ENCODE results near the gene PAX8.

Gene PAX8

GRCh38 chr2:113179446-113180045 is 99.2 kb downstream of the PAX8 start:
- no peak for DNase-seq (ENCODE audit: low read depth in 1 of 2, low spot score in 1 of 2)
- H3K27ac ChIP-seq (replicated peaks): no peak overlapping the region
- H3K4me3 ChIP-seq (replicated peaks; ENCODE audit: insufficient read depth, low read length): no peak overlapping the region
- no peaks in the 10 kb centered on the region for H3K27me3 ChIP-seq (ENCODE audit: insufficient read depth, poor library complexity, severe bottlenecking)
- TF ChIP-seq, protein P1, sequence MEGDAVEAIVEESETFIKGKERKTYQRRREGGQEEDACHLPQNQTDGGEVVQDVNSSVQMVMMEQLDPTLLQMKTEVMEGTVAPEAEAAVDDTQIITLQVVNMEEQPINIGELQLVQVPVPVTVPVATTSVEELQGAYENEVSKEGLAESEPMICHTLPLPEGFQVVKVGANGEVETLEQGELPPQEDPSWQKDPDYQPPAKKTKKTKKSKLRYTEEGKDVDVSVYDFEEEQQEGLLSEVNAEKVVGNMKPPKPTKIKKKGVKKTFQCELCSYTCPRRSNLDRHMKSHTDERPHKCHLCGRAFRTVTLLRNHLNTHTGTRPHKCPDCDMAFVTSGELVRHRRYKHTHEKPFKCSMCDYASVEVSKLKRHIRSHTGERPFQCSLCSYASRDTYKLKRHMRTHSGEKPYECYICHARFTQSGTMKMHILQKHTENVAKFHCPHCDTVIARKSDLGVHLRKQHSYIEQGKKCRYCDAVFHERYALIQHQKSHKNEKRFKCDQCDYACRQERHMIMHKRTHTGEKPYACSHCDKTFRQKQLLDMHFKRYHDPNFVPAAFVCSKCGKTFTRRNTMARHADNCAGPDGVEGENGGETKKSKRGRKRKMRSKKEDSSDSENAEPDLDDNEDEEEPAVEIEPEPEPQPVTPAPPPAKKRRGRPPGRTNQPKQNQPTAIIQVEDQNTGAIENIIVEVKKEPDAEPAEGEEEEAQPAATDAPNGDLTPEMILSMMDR (IDR thresholded peaks at IDR 0.05; ENCODE audit: insufficient read depth, low read length): no peak

GRCh38 chr2:113178891-113179290 is 99.8 kb downstream of the PAX8 start:
- TF ChIP-seq GABPA (IDR thresholded peaks at IDR 0.05; ENCODE audit: low read depth) (no peak), SPI1 (IDR thresholded peaks at IDR 0.05; ENCODE audit: borderline replicate concordance, low read depth) (no peak), REST (IDR thresholded peaks at IDR 0.05; ENCODE audit: insufficient replicate concordance, low read depth) (no peak), POLR2AphosphoS5 (IDR thresholded peaks at IDR 0.05; ENCODE audit: low read depth) (no peak)
- TF ChIP-seq, protein P1 (IDR thresholded peaks at IDR 0.05; ENCODE audit: insufficient read depth, low read length): no peak
- Histone ChIP-seq H3K27me3 (ENCODE audit: insufficient read depth, poor library complexity, severe bottlenecking) (no peaks in the 10 kb centered on the region), H3K4me3 (replicated peaks; ENCODE audit: insufficient read depth, low read length) (no peak overlapping the region), H3K27ac (replicated peaks) (no peak overlapping the region)
- DNase-seq (ENCODE audit: low read depth in 1 of 2, low spot score in 1 of 2): no peak

DNA sequence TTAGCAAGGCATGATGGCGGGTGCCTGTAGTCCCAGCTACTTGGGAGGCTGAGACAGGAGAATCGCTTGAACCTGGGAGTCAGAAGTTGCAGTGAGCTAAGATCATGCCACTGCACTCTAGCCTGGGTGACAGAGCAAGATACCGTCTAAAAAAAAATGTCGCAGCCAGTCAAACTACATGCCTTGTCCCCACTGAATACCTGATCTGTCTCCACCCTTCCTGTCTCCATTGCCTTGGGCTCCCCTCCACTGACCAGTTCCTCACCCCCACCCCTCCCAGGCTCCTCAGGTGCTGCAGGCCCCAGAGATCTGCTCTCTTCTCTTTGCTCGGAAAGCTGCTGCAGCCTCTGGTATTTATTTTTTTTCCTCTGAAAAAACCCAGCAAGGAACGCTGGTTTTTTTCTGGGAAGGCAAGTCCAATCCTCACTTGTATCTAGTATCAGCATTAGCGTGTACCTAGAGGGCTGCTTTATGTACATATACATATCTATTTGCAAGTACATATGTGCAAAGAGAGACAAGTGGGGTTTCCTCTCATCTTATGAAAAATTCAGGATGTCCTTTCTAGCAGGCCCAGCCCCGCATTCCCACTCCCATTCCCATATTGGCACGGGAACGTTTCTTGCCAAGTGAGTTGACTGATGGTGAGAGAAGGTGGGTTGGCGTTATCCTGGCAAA is 100.5 kb downstream of the PAX8 start:
- Histone ChIP-seq H3K27ac (replicated peaks) (no peak overlapping the region), H3K4me3 (replicated peaks; ENCODE audit: insufficient read depth, low read length) (no peak overlapping the region), H3K27me3 (ENCODE audit: insufficient read depth, poor library complexity, severe bottlenecking) (no peaks in the 10 kb centered on the region)
- DNase-seq (ENCODE audit: low read depth in 1 of 2, low spot score in 1 of 2): no peak
- TF ChIP-seq SPI1 (IDR thresholded peaks at IDR 0.05; ENCODE audit: borderline replicate concordance, low read depth): no peak
- no peak for TF ChIP-seq REST (IDR thresholded peaks at IDR 0.05; ENCODE audit: insufficient replicate concordance, low read depth)
- TF ChIP-seq, protein P1 (IDR thresholded peaks at IDR 0.05; ENCODE audit: insufficient read depth, low read length): no peak
- no peak for TF ChIP-seq GABPA (IDR thresholded peaks at IDR 0.05; ENCODE audit: low read depth)
- no peak for TF ChIP-seq POLR2AphosphoS5 (IDR thresholded peaks at IDR 0.05; ENCODE audit: low read depth)
